DND-41 (cell line): ENCODE measurements around the gene NAB2.

ENCODE experiments used
- CTCF ChIP-seq: IDR thresholded peaks from 2 replicates; pipeline ENCODE4 v1.5.1; 2012; ENCODE audit warnings: borderline replicate concordance, low read length, moderate library complexity, mild to moderate bottlenecking; ENCODE audit not compliant: poor library complexity, severe bottlenecking; ENCODE audit errors: extremely low read depth
- EZH2 ChIP-seq: IDR thresholded peaks from 3 replicates; pipeline ENCODE4 v1.6.1; 2012; ENCODE audit warnings: borderline replicate concordance, low read depth, mild to moderate bottlenecking, moderate library complexity, low read length, inconsistent platforms; ENCODE audit not compliant: severe bottlenecking

GRCh38 chr12:57057067-57057751 is 31.7 kb upstream of the NAB2 start:
- TF ChIP-seq CTCF (no peak), EZH2 (no peak)
